Measurements from ENCODE around the gene GMPR2. TPM values are rescaled to one million over a fixed set of nuclear protein-coding genes. Genes with fewer than 3 reads are reported as not detected.
"Not testable (repeated sequence)": the region's sequence is repeated elsewhere in the genome, so short reads cannot be mapped to it uniquely, and the experiment has no call there.

GMPR2 gene
- total RNA-seq, 4 donors from 2014 or later: 68.8 to 237 (median 110) TPM

GRCh38 chr14:24195186-24196070 is 37.3 kb upstream of the GMPR2 start, which contains the start of gene TM9SF1:
Gene TM9SF1, minus strand, starts transcription at chr14:24195441. Its CDS starts 422 bp downstream, at chr14:24195019.
- intact Hi-C loops (cut with DNase I): no loop called here
- DNase-seq: peak; percentile 86 to 89
- H3K4me1 ChIP-seq: peaks cover 17 to 31% of the 10 kb centered on the region in 2 donors
- H3K27ac ChIP-seq: peak within 1 kb of the TSS; percentile 94 to 100 (median 98)
- no peaks in the 10 kb centered on the region for H3K9me3 ChIP-seq
- no peaks in the 10 kb centered on the region for H3K27me3 ChIP-seq
- peak in 1 of 2 donors; percentile 78 for TF ChIP-seq POLR2A (IDR thresholded peaks at IDR 0.05)
- peak in 1 of 6 experiments; percentile 7 for TF ChIP-seq CTCF (IDR thresholded peaks at IDR 0.05)
- WGBS, 2 donors: 1% methylated on average over 11 to 32 of the region's 89 CpGs
- peaks cover 11 to 17% of the 10 kb centered on the region in 2 donors for H3K36me3 ChIP-seq
- H3K4me3 ChIP-seq (replicated peaks in 1 of 3): peak within 1 kb of the TSS; percentile 81 to 100 (median 94)

GRCh38 chr14:24196071-24197055 is 36.4 kb upstream of the GMPR2 start:
- DNase-seq: peak in 1 of 2 donors; percentile 15
- no peak for TF ChIP-seq POLR2A (IDR thresholded peaks at IDR 0.05)
- no peak for TF ChIP-seq CTCF (IDR thresholded peaks at IDR 0.05)
- WGBS, 2 donors: 35 to 37% methylated on average over 32 to 33 of the region's 33 CpGs

GRCh38 chr14:24197056-24197450 is 35.7 kb upstream of the GMPR2 start:
- no peak for TF ChIP-seq POLR2A (IDR thresholded peaks at IDR 0.05)
- TF ChIP-seq CTCF (IDR thresholded peaks at IDR 0.05): no peak
- 98% methylated on average over 2 of the region's 2 CpGs for WGBS, 2 donors
- H3K9me3 ChIP-seq: no peaks in the 10 kb centered on the region
- H3K27ac ChIP-seq: no peak overlapping the region
- DNase-seq: no peak
- H3K27me3 ChIP-seq: no peaks in the 10 kb centered on the region
- intact Hi-C loops (cut with DNase I): no loop called here
- H3K4me1 ChIP-seq: peaks cover 17 to 31% of the 10 kb centered on the region in 2 donors
- no peak overlapping the region for H3K4me3 ChIP-seq (replicated peaks in 1 of 3)
- H3K36me3 ChIP-seq: peaks cover 5 to 9% of the 10 kb centered on the region in 2 donors

More at GRCh38 chr14:24196071-24197055, 36.4 kb upstream of the GMPR2 start:
- H3K4me3 ChIP-seq (replicated peaks in 1 of 3): peak overlapping the region; percentile 81 to 100 (median 94)
- H3K36me3 ChIP-seq: peaks cover 11 to 16% of the 10 kb centered on the region in 2 donors
- H3K9me3 ChIP-seq: no peaks in the 10 kb centered on the region
- peak overlapping the region; percentile 94 to 100 (median 98) for H3K27ac ChIP-seq
- peaks cover 17 to 31% of the 10 kb centered on the region in 2 donors for H3K4me1 ChIP-seq
- H3K27me3 ChIP-seq: no peaks in the 10 kb centered on the region
- intact Hi-C loops (cut with DNase I): no loop called here

- intact Hi-C loops (cut with DNase I): no loop called here
- TF ChIP-seq POLR2A (IDR thresholded peaks at IDR 0.05) (no peak), CTCF (IDR thresholded peaks at IDR 0.05) (no peak)
- 92 to 93% methylated on average over 7 of the region's 7 CpGs for WGBS, 2 donors
- Histone ChIP-seq H3K4me3 (replicated peaks in 1 of 3) (no peak overlapping the region), H3K36me3 (no peaks in the 10 kb centered on the region), H3K27me3 (no peaks in the 10 kb centered on the region), H3K27ac (no peak overlapping the region), H3K9me3 (no peaks in the 10 kb centered on the region), H3K4me1 (peaks cover 16 to 29% of the 10 kb centered on the region in 2 donors)
- DNase-seq: no peak
Measured at GRCh38 chr14:24198814-24199524, 33.8 kb upstream of the GMPR2 start.

GRCh38 chr14:24202538-24202937 is 30.2 kb upstream of the GMPR2 start:
- H3K4me1 ChIP-seq; intact Hi-C loops (cut with DNase I); H3K27ac ChIP-seq; H3K27me3 ChIP-seq; H3K36me3 ChIP-seq; H3K4me3 ChIP-seq (replicated peaks in 1 of 3); H3K9me3 ChIP-seq; DNase-seq: not testable (repeated sequence)
- WGBS, 2 donors: 90% methylated on average over 8 of the region's 8 CpGs

GRCh38 chr14:24203249-24203886 is 29.4 kb upstream of the GMPR2 start:
- H3K4me1 ChIP-seq; DNase-seq; H3K27ac ChIP-seq; H3K27me3 ChIP-seq; intact Hi-C loops (cut with DNase I); H3K9me3 ChIP-seq; H3K4me3 ChIP-seq (replicated peaks in 1 of 3): not testable (repeated sequence)
- WGBS, 2 donors: 92 to 94% methylated on average over 16 of the region's 16 CpGs
- peaks cover 9 to 16% of the 10 kb centered on the region in 2 donors for H3K36me3 ChIP-seq

Measured in thyroid gland (tissue), 4 donors.